ENCODE measurements around the gene SLC25A52. TPM values are rescaled to one million over a fixed set of nuclear protein-coding genes. Genes with fewer than 3 reads are reported as not detected.
A peak's percentile ranks its signal among the peaks of the same experiment; 100 is the strongest.

Gene SLC25A52
- total and polyA plus RNA-seq, 5 donors = 0.07 to 0.23 TPM; not detected in 3

GRCh38 chr18:31720867-31721266 lies 39.8 kb downstream of the SLC25A52 start:
- peak in 1 of 2 donors; percentile 30 for ATAC-seq

GRCh38 chr18:31719363-31720006 lies 41.2 kb downstream of the SLC25A52 start:
- Histone ChIP-seq H3K4me1 (ENCODE audit: control insufficient read depth, insufficient read depth, low read length) (no peaks in the 10 kb centered on the region), H3K4me3 (ENCODE audit: low read length) (no peak overlapping the region), H3K9me3 (ENCODE audit: control insufficient read depth, low read length) (no peaks in the 10 kb centered on the region), H3K27me3 (ENCODE audit: control insufficient read depth, insufficient read depth) (no peaks in the 10 kb centered on the region), H3K27ac (ENCODE audit: low read length) (no peak overlapping the region)
- WGBS = 90% methylated on average over 7 of the region's 7 CpGs
- no peak for ATAC-seq
- DNase-seq = no peak
- intact Hi-C loops (cut with DNase I) = loop anchor here in 3 of 4 donors (5.0 kb wide), 1 partner anchor 162 kb away; no protein-coding TSS in a partner anchor

More at GRCh38 chr18:31720867-31721266, 39.8 kb downstream of the SLC25A52 start:
- no peak for DNase-seq
- intact Hi-C loops (cut with DNase I) = loop anchor here in 3 of 4 donors (5.0 kb wide), 1 partner anchor 164 kb away; no protein-coding TSS in a partner anchor
- Histone ChIP-seq H3K4me1 (ENCODE audit: control insufficient read depth, insufficient read depth, low read length) (no peaks in the 10 kb centered on the region), H3K27me3 (ENCODE audit: control insufficient read depth, insufficient read depth) (no peaks in the 10 kb centered on the region), H3K4me3 (ENCODE audit: low read length) (no peak overlapping the region), H3K27ac (ENCODE audit: low read length) (no peak overlapping the region), H3K9me3 (ENCODE audit: control insufficient read depth, low read length) (no peaks in the 10 kb centered on the region)
- 58% methylated on average over 7 of the region's 7 CpGs for WGBS

GRCh38 chr18:31718386-31718785 lies 42.3 kb downstream of the SLC25A52 start:
- H3K9me3 ChIP-seq (ENCODE audit: control insufficient read depth, low read length) = no peaks in the 10 kb centered on the region
- WGBS = 65% methylated on average over 3 of the region's 3 CpGs
- H3K4me3 ChIP-seq (ENCODE audit: low read length) = no peak overlapping the region
- ATAC-seq = peak in 1 of 2 donors; percentile 41
- H3K27ac ChIP-seq (ENCODE audit: low read length) = no peak overlapping the region
- H3K4me1 ChIP-seq (ENCODE audit: control insufficient read depth, insufficient read depth, low read length) = no peaks in the 10 kb centered on the region
- intact Hi-C loops (cut with DNase I) = no loop called here
- DNase-seq = no peak
- H3K27me3 ChIP-seq (ENCODE audit: control insufficient read depth, insufficient read depth) = no peaks in the 10 kb centered on the region

DNA sequence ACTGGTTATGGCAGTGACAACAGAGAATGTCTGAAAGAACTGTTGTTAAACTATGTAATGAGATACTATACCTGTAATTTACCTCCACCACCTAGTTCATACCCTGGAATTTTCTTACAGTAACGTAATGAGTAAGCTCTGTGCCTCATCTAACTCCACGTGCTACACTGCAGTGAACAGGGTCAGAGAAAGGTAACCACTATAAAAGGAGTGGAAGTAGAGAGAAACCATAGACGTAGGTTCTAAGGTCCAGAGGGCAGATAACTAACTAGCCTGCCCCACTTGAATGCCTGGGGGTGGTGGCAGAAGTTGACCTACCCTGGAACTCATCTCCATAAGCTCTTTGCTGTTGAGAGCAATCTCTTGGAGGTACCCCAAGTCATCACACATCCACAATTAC lies 44.3 kb downstream of the SLC25A52 start:
- no peak overlapping the region for H3K4me3 ChIP-seq (ENCODE audit: low read length)
- no peaks in the 10 kb centered on the region for H3K4me1 ChIP-seq (ENCODE audit: control insufficient read depth, insufficient read depth, low read length)
- H3K9me3 ChIP-seq (ENCODE audit: control insufficient read depth, low read length) = no peaks in the 10 kb centered on the region
- WGBS = 55% methylated on average over 3 of the region's 3 CpGs
- no peak overlapping the region for H3K27ac ChIP-seq (ENCODE audit: low read length)
- intact Hi-C loops (cut with DNase I) = no loop called here
- no peak for ATAC-seq
- DNase-seq = no peak
- no peaks in the 10 kb centered on the region for H3K27me3 ChIP-seq (ENCODE audit: control insufficient read depth, insufficient read depth)

- intact Hi-C loops (cut with DNase I) = no loop called here
- WGBS = 81% methylated on average over 3 of the region's 3 CpGs
- H3K27ac ChIP-seq (ENCODE audit: low read length) = no peak overlapping the region
- no peaks in the 10 kb centered on the region for H3K9me3 ChIP-seq (ENCODE audit: control insufficient read depth, low read length)
- no peaks in the 10 kb centered on the region for H3K4me1 ChIP-seq (ENCODE audit: control insufficient read depth, insufficient read depth, low read length)
- ATAC-seq = no peak
- no peak overlapping the region for H3K4me3 ChIP-seq (ENCODE audit: low read length)
- DNase-seq = no peak
- H3K27me3 ChIP-seq (ENCODE audit: control insufficient read depth, insufficient read depth) = no peaks in the 10 kb centered on the region
Observed at GRCh38 chr18:31711365-31712172, 49.1 kb downstream of the SLC25A52 start.

GRCh38 chr18:31710826-31711225 lies 49.9 kb downstream of the SLC25A52 start:
- intact Hi-C loops (cut with DNase I) = no loop called here
- 73% methylated on average over 3 of the region's 3 CpGs for WGBS
- no peaks in the 10 kb centered on the region for H3K9me3 ChIP-seq (ENCODE audit: control insufficient read depth, low read length)
- H3K27me3 ChIP-seq (ENCODE audit: control insufficient read depth, insufficient read depth) = no peaks in the 10 kb centered on the region
- no peaks in the 10 kb centered on the region for H3K4me1 ChIP-seq (ENCODE audit: control insufficient read depth, insufficient read depth, low read length)
- no peak overlapping the region for H3K4me3 ChIP-seq (ENCODE audit: low read length)
- DNase-seq (no peak), ATAC-seq (no peak)
- no peak overlapping the region for H3K27ac ChIP-seq (ENCODE audit: low read length)

Other genes starting within 250 kb of the SLC25A52 start
- under 1 TPM in 1 of 4 donors, not detected in 3; 0.79 TPM for gene TTR, start 169.0 kb downstream of the SLC25A52 start, total RNA-seq
- 0.11 TPM for gene TTR, start 169.0 kb downstream of the SLC25A52 start, polyA plus RNA-seq
- 10 to 100 TPM in 3 of 4 donors, 1 to 10 TPM in 1; 7.2 to 12.9 (median 11.0) TPM for gene B4GALT6, start 76.3 kb downstream of the SLC25A52 start, total RNA-seq
- gene B4GALT6, start 76.3 kb downstream of the SLC25A52 start, polyA plus RNA-seq = 4.1 TPM
- gene TRAPPC8, start 182.2 kb upstream of the SLC25A52 start, total RNA-seq = 10 to 100 TPM; 30.3 to 33.6 (median 32.0) TPM
- 18.6 TPM for gene TRAPPC8, start 182.2 kb upstream of the SLC25A52 start, polyA plus RNA-seq

Data from right cardiac atrium (tissue), 5 donors.